DOHH2 (cell line): Measurements from ENCODE around the gene TMPRSS15.

Source experiments
- H3F3A ChIP-seq: fragments of 200-600 bp; sonication (generic), shearing (Covaris generic); 2 replicates; pipeline ENCODE4 v1.6.0; 2016; ENCODE audit warnings: antibody characterized with exemption, mild to moderate bottlenecking; ENCODE audit not compliant: control insufficient read depth, insufficient read depth
- H3K27ac ChIP-seq: fragments of 200-600 bp; sonication (generic); 2 replicates; pipeline ENCODE4 v1.5.1; 2014; ENCODE audit warnings: low read depth, mild to moderate bottlenecking, low read length, moderate library complexity
- H3K27me3 ChIP-seq: fragments of 200-600 bp; sonication (generic); 2 replicates; pipeline ENCODE4 v1.6.1; 2014; ENCODE audit warnings: mild to moderate bottlenecking, low read length, mixed read lengths; ENCODE audit not compliant: control insufficient read depth
- H3K36me3 ChIP-seq: fragments of 200-600 bp; sonication (generic); 2 replicates; pipeline ENCODE4 v1.6.1; 2014; ENCODE audit warnings: mild to moderate bottlenecking, low read length, moderate library complexity, mixed read lengths; ENCODE audit not compliant: control insufficient read depth
- H3K4me1 ChIP-seq: fragments of 200-600 bp; sonication (generic); 2 replicates; pipeline ENCODE4 v1.6.1; 2014; ENCODE audit warnings: mild to moderate bottlenecking, low read length, mixed read lengths; ENCODE audit not compliant: control insufficient read depth
- H3K4me2 ChIP-seq: fragments of 200-600 bp; sonication (generic); 2 replicates; pipeline ENCODE4 v1.6.0; 2014; ENCODE audit warnings: mild to moderate bottlenecking, low read length, moderate library complexity
- H3K4me3 ChIP-seq: fragments of 200-600 bp; sonication (generic); 2 replicates; pipeline ENCODE4 v1.5.1; 2014; ENCODE audit warnings: mild to moderate bottlenecking, low read length, mixed read lengths
- H3K79me2 ChIP-seq: fragments of 200-600 bp; sonication (generic); 2 replicates; pipeline ENCODE4 v1.6.1; 2014; ENCODE audit warnings: mild to moderate bottlenecking, low read length, mixed read lengths; ENCODE audit not compliant: control insufficient read depth
- H3K9me2 ChIP-seq: fragments of 200-600 bp; sonication (generic); replicated peaks from 2 replicates; pipeline ENCODE4 v1.6.1; 2014; ENCODE audit warnings: mild to moderate bottlenecking, low read length, mixed read lengths; ENCODE audit not compliant: control insufficient read depth
- H3K9me3 ChIP-seq: fragments of 200-600 bp; sonication (generic); 2 replicates; pipeline ENCODE4 v1.6.1; 2014; ENCODE audit warnings: antibody characterized with exemption, low read length, mixed read lengths; ENCODE audit not compliant: control insufficient read depth, insufficient read depth
- H4K20me1 ChIP-seq: fragments of 200-600 bp; sonication (generic); 2 replicates; pipeline ENCODE4 v1.6.0; 2014; ENCODE audit warnings: low read depth, mild to moderate bottlenecking, antibody characterized with exemption, low read length, moderate library complexity; ENCODE audit not compliant: control insufficient read depth, insufficient read depth
- CTCF ChIP-seq: fragments of 200-600 bp; sonication (generic); IDR thresholded peaks from one replicate; pipeline ENCODE4 v1.5.1; 2014; ENCODE audit warnings: antibody characterized with exemption, mild to moderate bottlenecking, low read depth, low read length; ENCODE audit not compliant: poor library complexity, severe bottlenecking
- EZH2phosphoT487 ChIP-seq: fragments of 200-600 bp; sonication (generic); IDR thresholded peaks from 2 replicates; pipeline ENCODE4 v1.6.1; 2017; ENCODE audit warnings: borderline replicate concordance, mild to moderate bottlenecking, antibody characterized with exemption, low read length, moderate library complexity, mixed read lengths

TMPRSS15 gene

GRCh38 chr21:18273400-18273799 lies 130.2 kb downstream of the TMPRSS15 start:
- H3K79me2 ChIP-seq = no peaks in the 10 kb centered on the region
- TF ChIP-seq EZH2phosphoT487 (no peak), CTCF (no peak)
- no peaks in the 10 kb centered on the region for H3K4me1 ChIP-seq
- H3K4me2 ChIP-seq = no peak overlapping the region
- H3K36me3 ChIP-seq = no peaks in the 10 kb centered on the region
- no peaks in the 10 kb centered on the region for H3K9me2 ChIP-seq
- no peak overlapping the region for H3K4me3 ChIP-seq
- H3F3A ChIP-seq = no peaks in the 10 kb centered on the region
- H3K27me3 ChIP-seq = no peaks in the 10 kb centered on the region
- no peaks in the 10 kb centered on the region for H3K9me3 ChIP-seq
- no peaks in the 10 kb centered on the region for H4K20me1 ChIP-seq
- no peak overlapping the region for H3K27ac ChIP-seq

GRCh38 chr21:18269856-18270255 lies 133.7 kb downstream of the TMPRSS15 start:
- H3K27me3 ChIP-seq = no peaks in the 10 kb centered on the region
- H3K36me3 ChIP-seq = no peaks in the 10 kb centered on the region
- no peaks in the 10 kb centered on the region for H3K9me2 ChIP-seq
- H3K79me2 ChIP-seq = no peaks in the 10 kb centered on the region
- no peak overlapping the region for H3K4me3 ChIP-seq
- no peaks in the 10 kb centered on the region for H3F3A ChIP-seq
- H3K4me2 ChIP-seq = no peak overlapping the region
- no peaks in the 10 kb centered on the region for H4K20me1 ChIP-seq
- no peak for TF ChIP-seq CTCF
- no peak for TF ChIP-seq EZH2phosphoT487
- no peaks in the 10 kb centered on the region for H3K9me3 ChIP-seq
- H3K27ac ChIP-seq = no peak overlapping the region
- no peaks in the 10 kb centered on the region for H3K4me1 ChIP-seq

GRCh38 chr21:18268906-18269305 lies 134.7 kb downstream of the TMPRSS15 start:
- TF ChIP-seq EZH2phosphoT487 = no peak
- no peak for TF ChIP-seq CTCF
- no peaks in the 10 kb centered on the region for H4K20me1 ChIP-seq
- no peak overlapping the region for H3K27ac ChIP-seq
- no peaks in the 10 kb centered on the region for H3K36me3 ChIP-seq
- no peaks in the 10 kb centered on the region for H3K27me3 ChIP-seq
- H3K4me3 ChIP-seq = no peak overlapping the region
- no peak overlapping the region for H3K4me2 ChIP-seq
- H3K9me2 ChIP-seq = no peaks in the 10 kb centered on the region
- no peaks in the 10 kb centered on the region for H3K9me3 ChIP-seq
- H3K79me2 ChIP-seq = no peaks in the 10 kb centered on the region
- no peaks in the 10 kb centered on the region for H3K4me1 ChIP-seq
- H3F3A ChIP-seq = no peaks in the 10 kb centered on the region

GRCh38 chr21:18267496-18267895 lies 136.1 kb downstream of the TMPRSS15 start:
- Histone ChIP-seq H3K27ac (no peak overlapping the region), H3K4me2 (no peak overlapping the region), H3K36me3 (no peaks in the 10 kb centered on the region), H3K27me3 (no peaks in the 10 kb centered on the region), H3K4me1 (no peaks in the 10 kb centered on the region), H3K9me3 (no peaks in the 10 kb centered on the region), H4K20me1 (no peaks in the 10 kb centered on the region), H3K79me2 (no peaks in the 10 kb centered on the region), H3F3A (no peaks in the 10 kb centered on the region), H3K4me3 (no peak overlapping the region), H3K9me2 (no peaks in the 10 kb centered on the region)
- TF ChIP-seq CTCF = no peak
